NT2/D1 (cell line): ENCODE measurements around the gene IZUMO2.
"Not testable (repeated sequence)": the region's sequence is repeated elsewhere in the genome, so short reads cannot be mapped to it uniquely, and the experiment has no call there.

Experiments
- DNase-seq: peaks from one replicate; pipeline ENCODE4 v3.0.0-alpha.2; 2011; ENCODE audit warnings: low read depth, low spot score
- H3K27me3 ChIP-seq: 2 replicates; pipeline ENCODE4 v1.6.0; 2011; ENCODE audit warnings: mild to moderate bottlenecking; ENCODE audit not compliant: insufficient read length, insufficient read depth
- H3K36me3 ChIP-seq: 2 replicates; pipeline ENCODE4 v1.6.1; 2011; ENCODE audit warnings: mild to moderate bottlenecking, low read length, mixed read lengths; ENCODE audit not compliant: insufficient read depth, insufficient read length
- H3K4me1 ChIP-seq: 2 replicates; pipeline ENCODE4 v1.5.1; 2011; ENCODE audit not compliant: insufficient read depth, insufficient read length
- H3K4me3 ChIP-seq: 2 replicates; pipeline ENCODE4 v1.5.1; 2011; ENCODE audit warnings: low read depth; ENCODE audit not compliant: insufficient read length
- H3K9ac ChIP-seq: 2 replicates; pipeline ENCODE4 v1.6.0; 2011; ENCODE audit warnings: low read depth; ENCODE audit not compliant: insufficient read length
- H3K9me3 ChIP-seq: 2 replicates; pipeline ENCODE4 v1.5.1; 2011; ENCODE audit warnings: mild to moderate bottlenecking, low read length; ENCODE audit not compliant: insufficient read depth

The IZUMO2 gene

GRCh38 chr19:50103405-50103804 lies 59.7 kb downstream of the IZUMO2 start:
- not testable (repeated sequence) for DNase-seq, H3K27me3 ChIP-seq, H3K4me3 ChIP-seq, H3K9ac ChIP-seq, H3K36me3 ChIP-seq, H3K9me3 ChIP-seq, H3K4me1 ChIP-seq
